DMS153 (cell line): ENCODE measurements around the gene HSF2BP.
"Not testable (repeated sequence)": the region's sequence is repeated elsewhere in the genome, so short reads cannot be mapped to it uniquely, and the experiment has no call there.

Experiments
- DNase-seq: peaks from one replicate; lab custom pipeline; 2025; lab: John Stamatoyannopoulos, UW

The HSF2BP gene

GRCh38 chr21:43687566-43688399 is 28.5 kb upstream of the HSF2BP start:
- no peak for DNase-seq

- DNase-seq, result no peak
Measured at GRCh38 chr21:43686811-43687565, 27.7 kb upstream of the HSF2BP start.

DNA sequence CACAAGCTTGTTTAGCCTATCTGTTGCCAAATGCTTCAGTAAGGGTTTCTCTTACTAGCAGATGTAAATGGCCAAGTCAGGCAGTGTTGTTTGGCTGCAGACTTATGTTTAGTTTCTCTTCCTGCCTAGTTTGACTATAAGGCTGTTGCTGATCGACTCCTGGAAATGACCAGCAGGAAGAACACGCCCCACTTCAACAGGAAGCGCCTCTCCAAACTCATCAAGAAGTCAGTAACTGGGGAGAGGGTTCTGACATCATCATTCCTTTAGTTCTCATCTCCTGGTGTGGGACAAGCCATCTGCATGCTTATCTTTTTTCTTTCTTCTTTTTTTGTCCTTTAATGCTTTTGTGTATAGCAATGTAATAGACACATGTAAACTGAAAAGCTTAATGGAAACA is 25.1 kb upstream of the HSF2BP start:
- DNase-seq, result no peak

- DNase-seq, result no peak
Measured at GRCh38 chr21:43681650-43682049, 22.4 kb upstream of the HSF2BP start.

DNA sequence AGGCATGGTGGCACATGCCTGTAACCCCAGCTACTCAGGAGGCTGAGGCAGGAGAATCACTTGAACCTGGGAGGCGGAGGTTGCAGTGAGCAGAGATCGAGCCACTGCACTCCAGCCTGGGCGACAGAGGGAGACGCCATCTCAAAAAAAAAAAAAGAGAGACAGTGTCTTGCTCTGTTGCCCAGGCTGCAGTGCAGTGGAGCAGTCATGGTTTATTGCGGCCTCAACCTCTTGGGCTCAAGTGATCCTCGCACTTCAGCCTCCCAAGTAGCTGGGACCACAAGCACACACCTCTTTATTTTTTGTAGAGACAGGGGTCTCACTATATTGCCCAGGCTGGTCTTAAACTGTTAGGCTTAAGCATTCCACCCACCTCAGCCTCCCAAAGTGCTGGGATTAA is 21.1 kb upstream of the HSF2BP start:
- DNase-seq, result not testable (repeated sequence)

DNA sequence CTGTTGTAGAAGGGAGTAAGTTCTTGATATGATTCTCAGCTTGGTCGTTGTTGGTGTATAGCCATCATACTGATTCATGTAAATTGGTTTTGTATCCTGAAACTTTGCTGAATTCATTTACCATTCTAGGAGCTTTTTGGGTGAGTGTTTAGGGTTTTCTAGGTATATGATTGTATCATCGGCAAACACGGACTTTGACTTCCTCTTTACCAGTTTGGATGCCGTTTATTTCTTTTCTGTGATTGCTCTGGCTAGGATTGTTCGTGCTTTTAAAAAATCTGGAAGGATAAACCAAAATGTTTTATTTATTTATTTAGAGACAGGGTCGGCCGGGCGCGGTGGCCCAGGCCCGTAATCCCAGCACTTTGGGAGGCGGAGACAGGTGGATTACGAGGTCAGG is 20.7 kb upstream of the HSF2BP start:
- DNase-seq, result no peak

GRCh38 chr21:43676391-43676790 is 17.1 kb upstream of the HSF2BP start:
- no peak for DNase-seq

GRCh38 chr21:43675871-43676270 is 16.6 kb upstream of the HSF2BP start:
- DNase-seq, result no peak

DNA sequence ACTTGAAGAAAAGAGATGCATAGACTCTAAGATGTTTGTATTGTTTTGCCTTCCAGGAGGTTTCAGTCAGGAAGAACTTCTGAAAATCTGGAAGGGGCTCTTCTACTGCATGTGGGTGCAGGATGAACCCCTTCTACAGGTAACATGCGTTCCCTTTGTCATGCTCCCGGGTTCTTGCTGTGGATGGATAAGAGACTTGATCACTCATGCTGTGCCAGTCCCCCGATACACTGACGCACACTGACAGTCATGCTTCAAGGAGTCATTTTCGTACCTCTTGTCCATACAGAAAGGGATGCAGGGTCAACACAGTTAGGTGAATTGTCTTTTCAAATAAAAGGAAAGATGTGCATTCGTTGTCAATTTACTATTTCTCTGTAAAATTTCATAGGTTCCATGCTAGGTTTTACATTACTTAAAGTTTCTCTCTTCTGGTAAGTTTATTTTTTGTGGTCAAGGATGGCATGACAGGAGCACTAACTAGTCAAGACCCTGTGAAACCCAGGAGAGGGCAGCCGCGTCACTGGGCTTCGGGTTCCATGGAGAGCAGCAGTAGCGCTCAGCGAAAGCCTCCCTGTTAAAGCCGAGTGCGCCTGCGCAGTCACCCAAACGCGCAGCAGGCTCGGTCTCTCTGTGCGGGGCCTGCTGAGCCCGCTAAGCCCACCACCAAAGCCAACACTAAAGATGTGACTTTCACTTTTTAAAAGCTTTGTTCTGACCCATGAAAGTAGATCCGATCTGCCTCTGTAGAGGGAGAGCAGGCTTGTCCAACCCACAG is 10.7 kb upstream of the HSF2BP start:
- no peak for DNase-seq

- DNase-seq, result no peak
Measured at GRCh38 chr21:43667191-43667904, 8.1 kb upstream of the HSF2BP start.

DNA sequence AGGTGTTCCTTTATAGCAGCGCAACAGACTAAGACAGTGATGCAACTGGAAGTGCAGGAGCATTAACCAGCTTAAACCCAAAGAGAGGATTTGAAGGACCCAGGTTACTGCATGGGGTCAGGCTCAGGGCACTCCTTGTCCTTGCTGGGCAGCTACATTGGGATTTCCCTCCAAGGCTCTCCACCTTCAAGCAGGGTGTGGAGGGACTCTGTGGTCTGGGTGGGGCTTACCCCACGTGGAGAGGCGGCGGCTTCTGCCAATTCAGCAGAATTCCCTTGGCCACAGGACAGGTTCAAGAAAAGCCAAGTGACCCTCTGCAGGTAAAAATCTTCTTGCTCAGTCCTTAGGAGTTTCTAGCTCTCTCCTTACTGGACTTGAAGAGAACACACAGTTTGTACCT is 6.6 kb upstream of the HSF2BP start:
- DNase-seq, result no peak

- no peak for DNase-seq
Measured at GRCh38 chr21:43664358-43664757, 5.1 kb upstream of the HSF2BP start.

- DNase-seq, result no peak
Measured at GRCh38 chr21:43663033-43663432, 3.7 kb upstream of the HSF2BP start.

GRCh38 chr21:43662286-43662685 is 3.0 kb upstream of the HSF2BP start:
- no peak for DNase-seq

DNA sequence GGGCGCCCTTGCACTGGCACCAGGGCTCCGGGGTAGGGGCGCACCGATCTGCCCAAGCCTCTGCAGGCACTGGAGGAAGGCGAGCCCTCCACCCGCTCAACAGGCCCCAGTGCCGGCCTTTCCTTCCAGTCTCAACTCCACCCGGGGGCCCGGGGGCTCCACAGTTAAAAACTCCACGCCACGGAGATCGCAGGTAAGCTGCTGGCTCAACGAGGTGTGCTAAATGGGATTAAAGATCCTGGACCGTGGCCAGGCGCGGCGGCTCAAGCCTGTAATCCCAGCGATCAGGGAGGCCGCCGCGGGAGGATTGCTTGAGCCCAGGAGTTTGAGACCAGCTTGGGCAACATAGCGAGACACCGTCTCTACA is 536 bp downstream of the HSF2BP start:
- DNase-seq, result no peak

DNA sequence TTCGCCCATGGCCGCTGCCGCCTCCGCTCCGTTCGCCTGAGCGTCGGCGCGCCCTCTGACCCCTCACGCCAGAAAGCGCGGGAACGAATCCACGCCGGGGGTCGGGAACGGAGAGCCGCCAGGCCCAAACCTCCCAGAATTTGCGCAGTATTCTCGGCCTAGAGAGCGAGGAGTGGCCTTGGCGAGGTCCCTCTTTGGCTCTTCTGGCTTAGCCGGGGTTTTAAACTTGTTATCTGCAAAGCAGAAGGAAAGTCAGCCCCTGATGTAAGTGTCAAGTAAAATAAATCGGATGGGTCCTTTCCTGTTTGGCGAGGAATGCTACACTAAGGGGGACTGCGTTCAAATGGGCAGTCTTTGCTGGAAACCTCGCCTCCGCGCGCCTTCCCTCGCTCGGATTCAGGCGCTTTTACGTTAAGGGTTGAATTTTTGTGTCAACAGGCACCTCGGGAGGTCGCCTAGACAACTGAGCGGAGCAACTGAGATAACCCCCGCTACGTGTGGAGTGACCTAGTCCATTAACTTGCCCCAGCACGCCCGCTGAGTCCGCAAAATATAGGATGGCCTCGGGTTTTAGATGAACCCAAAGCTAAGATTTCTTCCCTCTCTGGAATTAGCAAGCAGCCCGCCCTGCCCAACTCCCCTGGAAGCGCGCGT is 1.1 kb downstream of the HSF2BP start:
- no peak for DNase-seq

DNA sequence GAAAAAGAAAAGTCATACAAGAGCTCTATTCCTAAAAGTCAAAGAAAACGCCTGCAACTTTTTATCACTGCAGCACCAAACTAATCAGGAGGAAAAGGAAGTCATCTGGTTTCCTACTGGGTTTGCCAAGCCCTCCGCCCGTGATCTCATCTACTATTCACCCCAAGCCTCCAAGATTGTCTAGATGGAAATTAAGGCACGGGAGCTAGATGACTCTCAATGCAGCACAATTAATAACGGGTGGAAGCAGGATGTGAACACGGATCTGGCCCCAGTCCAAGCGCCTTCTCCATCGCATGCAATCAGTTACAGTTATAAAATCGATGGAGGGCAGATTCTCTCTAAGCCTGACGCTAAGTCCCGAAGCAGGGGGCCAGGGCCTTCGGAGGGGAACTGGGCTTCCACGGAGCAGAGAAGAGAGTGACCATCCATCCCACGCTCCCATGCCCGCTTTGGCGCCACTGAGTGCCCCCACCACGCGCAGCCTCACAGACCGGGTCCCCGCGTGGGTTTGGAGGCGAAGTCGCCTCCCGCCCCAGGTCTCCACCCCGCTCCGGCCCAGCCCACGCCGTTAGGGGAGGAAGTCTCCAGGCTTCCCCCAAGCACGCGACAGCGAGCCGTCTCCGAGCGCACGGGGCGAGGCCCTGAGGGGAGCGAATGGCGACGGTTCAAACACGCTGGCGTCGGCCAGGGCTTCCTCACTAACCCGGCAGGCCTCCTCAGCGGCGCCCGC is 1.8 kb downstream of the HSF2BP start:
- no peak for DNase-seq

GRCh38 chr21:43654806-43655489 is 4.3 kb downstream of the HSF2BP start:
- no peak for DNase-seq

- no peak for DNase-seq
Measured at GRCh38 chr21:43653626-43654025, 5.7 kb downstream of the HSF2BP start.

DNA sequence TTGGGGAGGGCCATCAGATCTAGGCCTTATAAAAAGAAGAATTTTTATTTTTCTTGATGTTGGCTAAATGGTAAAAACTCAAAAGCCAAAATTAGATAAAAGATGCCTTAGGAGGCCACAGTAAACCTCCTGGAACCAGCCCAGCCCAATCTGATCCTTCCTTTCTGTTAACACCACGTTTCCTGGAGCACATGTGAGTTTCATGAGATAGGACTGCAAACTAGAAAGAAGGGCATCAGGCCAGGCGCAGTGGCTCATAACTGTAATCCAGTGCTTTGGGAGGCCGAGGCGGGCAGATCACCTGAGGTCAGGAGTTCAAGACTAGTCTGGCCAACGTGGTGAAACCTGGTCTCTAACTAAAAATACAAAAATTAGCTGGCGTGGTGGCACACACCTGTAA is 6.7 kb downstream of the HSF2BP start:
- DNase-seq, result no peak
